NCI-H128 (cell line): ENCODE data around the gene MYOCOS.
"Not testable (repeated sequence)": the region's sequence is repeated elsewhere in the genome, so short reads cannot be mapped to it uniquely, and the experiment has no call there.

Source experiments
- DNase-seq: peaks from one replicate; lab custom pipeline; 2025; ENCODE audit not compliant: unreplicated experiment; lab: John Stamatoyannopoulos, UW

MYOCOS gene

GRCh38 chr1:171656206-171656605 is 34.2 kb downstream of the MYOCOS start:
- DNase-seq = not testable (repeated sequence)

GRCh38 chr1:171661076-171661650 is 39.1 kb downstream of the MYOCOS start:
- no peak for DNase-seq

GRCh38 chr1:171663036-171663853 is 41.2 kb downstream of the MYOCOS start:
- DNase-seq = no peak

GRCh38 chr1:171663854-171664575 is 42.0 kb downstream of the MYOCOS start:
- DNase-seq = no peak

- no peak for DNase-seq
Observed at GRCh38 chr1:171664976-171665375, 42.9 kb downstream of the MYOCOS start.

GRCh38 chr1:171666114-171666769 is 44.2 kb downstream of the MYOCOS start:
- DNase-seq = no peak

GRCh38 chr1:171668372-171668771 is 46.3 kb downstream of the MYOCOS start:
- no peak for DNase-seq

- DNase-seq = no peak
Observed at GRCh38 chr1:171670739-171671138, 48.7 kb downstream of the MYOCOS start.

GRCh38 chr1:171674431-171675405 is 52.7 kb downstream of the MYOCOS start:
- no peak for DNase-seq
